Epithelial cell of proximal tubule (primary cell): Measurements from ENCODE around the gene CSPG4. TPM values are rescaled to one million over a fixed set of nuclear protein-coding genes. Genes with fewer than 3 reads are reported as not detected.
"Not testable (repeated sequence)": the region's sequence is repeated elsewhere in the genome, so short reads cannot be mapped to it uniquely, and the experiment has no call there.

Experiments
- DNase-seq: peaks from one replicate; pipeline ENCODE4 v3.0.0-alpha.2; 2011; ENCODE audit warnings: low read depth
- H3K4me3 ChIP-seq: 2 replicates; pipeline ENCODE4 v1.5.1; 2011; ENCODE audit warnings: low read depth, mild to moderate bottlenecking, low read length
- CTCF ChIP-seq: conservative IDR thresholded peaks from 2 replicates; pipeline ENCODE4 v1.5.1; 2012; ENCODE audit warnings: low read depth, mild to moderate bottlenecking, low read length
- total RNA-seq: library from RNA; depleted of rRNA; stranded (reverse); fragments of >200 nt; gene quantifications from 2 replicates; pipeline ENCODE4 v1.2.3, GENCODE V29; 2015

Gene CSPG4
- total RNA-seq, 1 donor from 2014 or later: 2.1 TPM

DNA sequence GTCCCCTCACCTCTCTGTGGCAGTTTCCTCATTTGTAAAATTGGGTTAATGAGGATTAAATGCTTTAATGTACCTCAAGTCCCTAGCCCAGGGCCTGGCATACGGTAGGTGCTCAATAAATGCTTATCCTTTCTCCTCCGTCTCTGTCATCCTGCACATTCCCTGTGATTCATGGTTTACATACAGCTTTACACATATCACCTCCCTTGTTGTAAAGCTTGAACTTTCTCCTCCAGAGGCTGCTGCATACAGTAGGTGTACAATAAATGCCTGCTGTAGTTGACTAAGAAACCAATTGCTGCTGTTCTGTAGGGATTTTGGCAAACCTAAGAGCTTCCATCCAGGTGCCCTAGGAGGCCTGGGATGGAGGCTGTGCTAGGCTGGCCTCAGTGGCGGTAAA, 1.5 kb upstream of the CSPG4 start:
- DNase-seq: no peak
- no peak overlapping the region for H3K4me3 ChIP-seq
- TF ChIP-seq CTCF: no peak

DNA sequence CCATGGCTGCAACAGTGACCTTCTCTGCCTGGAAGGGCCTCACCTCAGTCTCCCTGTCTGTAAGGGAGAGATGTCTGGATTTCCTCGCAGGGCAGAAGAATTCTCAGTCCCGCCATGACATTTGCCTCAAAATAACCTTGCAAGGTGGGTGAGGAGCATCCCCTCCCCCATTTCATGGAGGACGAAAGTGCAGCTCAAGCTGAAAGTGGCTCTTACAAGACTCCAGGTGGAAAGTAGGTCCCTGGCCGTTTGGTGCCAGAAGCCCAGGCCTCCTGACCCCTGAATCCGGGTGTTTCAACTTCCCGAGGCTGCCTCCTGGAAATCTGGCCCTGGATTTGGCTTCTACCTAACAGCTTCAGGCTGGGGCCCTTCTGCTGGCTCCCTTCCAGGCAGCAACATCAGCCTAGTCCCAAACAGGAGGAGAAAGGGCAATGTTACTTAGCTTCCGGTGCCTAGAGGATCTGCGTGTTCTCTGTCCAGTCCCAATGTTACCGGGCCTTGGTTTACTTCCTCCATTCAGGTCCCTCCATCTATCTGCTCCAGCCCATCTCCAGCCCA, 769 bp upstream of the CSPG4 start:
- no peak for TF ChIP-seq CTCF
- H3K4me3 ChIP-seq: no peak overlapping the region
- DNase-seq: no peak

DNA sequence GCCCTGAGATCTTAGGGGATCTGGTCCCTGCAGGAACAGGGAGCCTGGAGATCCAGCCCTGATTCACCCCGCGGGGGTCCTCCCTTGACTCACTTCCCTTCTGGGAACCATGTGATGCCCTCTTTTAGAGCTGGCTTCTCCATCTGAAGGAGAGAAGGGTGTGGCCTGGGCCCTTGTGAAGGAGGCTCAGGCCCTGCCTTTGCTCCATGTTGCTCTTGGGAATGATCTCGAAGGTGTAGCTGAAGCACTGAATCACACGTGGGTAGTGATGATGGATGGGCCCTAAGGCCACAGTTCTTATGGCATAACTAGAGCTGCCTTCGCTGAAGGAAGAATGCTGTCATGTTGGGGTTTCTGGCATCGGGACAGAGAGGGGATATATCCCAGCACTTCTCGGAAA, 1.2 kb downstream of the CSPG4 start:
- not testable (repeated sequence) for DNase-seq, H3K4me3 ChIP-seq

- not testable (repeated sequence) for DNase-seq, H3K4me3 ChIP-seq
Observed at GRCh38 chr15:75710874-75711273, 1.8 kb downstream of the CSPG4 start.

- not testable (repeated sequence) for H3K4me3 ChIP-seq, DNase-seq
Observed at GRCh38 chr15:75709458-75709857, 3.2 kb downstream of the CSPG4 start.

- TF ChIP-seq CTCF: no peak
- no peak for DNase-seq
- no peak overlapping the region for H3K4me3 ChIP-seq
Observed at GRCh38 chr15:75706682-75706954, 6.0 kb downstream of the CSPG4 start.

- no peak for TF ChIP-seq CTCF
- no peak overlapping the region for H3K4me3 ChIP-seq
- no peak for DNase-seq
Observed at GRCh38 chr15:75705854-75706681, 6.6 kb downstream of the CSPG4 start.

DNA sequence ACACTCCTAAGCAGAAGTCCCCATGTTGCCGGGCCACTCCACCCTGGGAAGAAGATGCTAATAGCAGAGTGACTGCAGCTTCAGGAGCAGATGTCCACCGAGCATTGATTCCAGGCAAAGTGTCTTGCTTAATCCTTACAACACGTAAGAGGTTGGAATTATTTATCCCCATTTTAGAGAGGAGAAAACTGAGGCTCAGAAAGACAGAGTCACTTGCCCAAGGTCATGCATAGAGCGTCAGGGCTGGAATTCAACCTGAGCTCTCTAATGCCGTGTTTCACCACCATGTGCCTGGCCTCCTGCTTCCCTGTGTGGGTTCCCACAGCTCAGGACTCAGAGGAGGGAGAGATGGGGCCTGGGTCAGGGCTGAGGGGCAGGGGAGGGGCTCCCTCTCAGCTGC, 7.3 kb downstream of the CSPG4 start:
- not testable (repeated sequence) for DNase-seq, H3K4me3 ChIP-seq

GRCh38 chr15:75704618-75705017, 8.0 kb downstream of the CSPG4 start:
- DNase-seq: no peak
- no peak overlapping the region for H3K4me3 ChIP-seq
- no peak for TF ChIP-seq CTCF
